ENCODE data around the gene ODC1.
"Not testable (repeated sequence)": the region's sequence is repeated elsewhere in the genome, so short reads cannot be mapped to it uniquely, and the experiment has no call there.

ODC1 gene

GRCh38 chr2:10447895-10448575 lies at the start of gene ODC1:
ODC1 (minus strand) TSS chr2:10448327; CDS start chr2:10445032, 3,295 bp downstream.
- peak; percentile 99 for DNase-seq

DNA sequence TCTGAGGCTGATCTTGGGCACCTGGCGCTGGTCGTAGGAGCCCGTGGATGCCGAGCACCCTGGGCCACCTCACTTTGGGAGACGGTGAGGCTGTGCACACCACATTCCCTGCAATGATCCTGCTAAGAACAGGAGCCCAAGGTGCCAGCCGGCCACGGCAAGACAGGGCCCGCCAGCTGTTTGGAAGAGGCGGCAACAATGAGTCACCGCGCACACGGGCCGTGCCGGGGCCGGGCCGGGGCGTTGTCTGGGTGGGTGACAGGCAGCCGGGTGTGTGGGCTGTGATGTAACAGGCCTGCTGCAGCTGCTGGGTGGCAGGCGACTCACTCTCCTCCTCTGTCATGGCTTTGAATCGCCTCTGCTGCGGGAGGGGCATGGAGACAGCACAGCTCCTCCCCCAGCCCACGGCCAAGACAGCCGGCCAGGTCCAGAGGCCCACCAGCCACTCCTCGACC lies 49.7 kb upstream of the ODC1 start:
- peak; percentile 75 for DNase-seq

- no peak for DNase-seq
These were observed 47.8 kb upstream of the ODC1 start for GRCh38 chr2:10495988-10496313.

DNA sequence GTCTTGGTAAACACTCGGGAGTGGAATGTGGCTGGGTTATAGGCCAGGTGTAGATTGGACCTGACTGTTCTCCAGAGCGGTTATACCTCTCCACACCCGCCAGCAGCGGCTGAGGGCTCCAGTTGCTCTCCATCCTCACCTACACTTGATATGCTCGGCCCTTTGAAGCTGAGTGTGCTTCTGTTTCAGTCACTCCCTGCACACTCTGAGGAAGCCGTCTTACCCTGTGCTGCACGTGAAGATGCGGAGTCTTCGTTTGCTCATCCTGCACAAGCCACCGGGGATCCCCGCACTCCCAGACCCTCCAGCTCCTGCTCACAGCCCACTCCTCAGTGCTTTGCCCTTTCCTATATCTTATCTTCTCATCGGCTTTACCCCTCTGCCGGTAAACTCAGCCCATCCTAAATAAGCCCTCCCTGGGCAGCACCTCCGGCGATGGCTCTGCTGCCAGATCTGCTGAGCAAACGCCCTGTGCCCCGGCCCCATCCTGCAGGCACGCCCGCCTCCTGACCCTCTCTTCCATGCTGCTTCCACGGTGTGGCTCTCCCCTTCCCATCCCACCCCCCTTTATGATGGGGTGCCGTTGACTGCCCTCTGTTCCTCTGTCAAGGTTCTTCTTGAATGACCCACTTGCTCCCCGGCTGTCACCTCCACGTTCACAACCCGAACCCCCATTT lies 47.3 kb upstream of the ODC1 start:
- DNase-seq, result peak; percentile 51

- DNase-seq, result peak; percentile 40
These were observed 46.4 kb upstream of the ODC1 start for GRCh38 chr2:10494351-10495066.

- peak; percentile 86 for DNase-seq
These were observed 45.6 kb upstream of the ODC1 start for GRCh38 chr2:10493634-10494281.

- DNase-seq, result peak; percentile 29
These were observed 45.0 kb upstream of the ODC1 start for GRCh38 chr2:10493075-10493633.

DNA sequence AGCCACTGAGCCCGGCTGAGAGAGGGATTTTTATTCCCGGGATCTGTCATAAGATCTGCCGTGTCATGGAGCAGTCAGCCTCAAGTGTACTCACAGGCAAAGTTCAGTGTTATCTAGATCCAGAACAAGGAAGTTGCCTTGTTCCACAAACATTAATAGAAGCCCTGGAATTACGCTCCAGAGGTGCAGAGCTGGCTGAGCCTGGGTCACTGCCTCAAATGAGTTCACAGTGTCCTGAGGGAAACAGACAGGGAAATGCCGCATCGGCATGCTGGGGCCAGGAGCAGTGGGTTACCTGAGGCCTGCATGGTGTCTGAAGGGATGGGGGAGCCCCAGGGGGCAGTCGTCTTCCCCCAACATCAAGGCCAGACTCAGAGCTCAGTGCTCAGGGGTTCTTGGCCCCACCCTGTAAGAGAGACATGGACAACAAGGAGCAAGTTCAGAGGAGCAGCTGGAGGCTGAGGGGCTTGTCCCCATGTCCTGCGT lies 42.7 kb upstream of the ODC1 start:
- DNase-seq, result peak; percentile 26

DNA sequence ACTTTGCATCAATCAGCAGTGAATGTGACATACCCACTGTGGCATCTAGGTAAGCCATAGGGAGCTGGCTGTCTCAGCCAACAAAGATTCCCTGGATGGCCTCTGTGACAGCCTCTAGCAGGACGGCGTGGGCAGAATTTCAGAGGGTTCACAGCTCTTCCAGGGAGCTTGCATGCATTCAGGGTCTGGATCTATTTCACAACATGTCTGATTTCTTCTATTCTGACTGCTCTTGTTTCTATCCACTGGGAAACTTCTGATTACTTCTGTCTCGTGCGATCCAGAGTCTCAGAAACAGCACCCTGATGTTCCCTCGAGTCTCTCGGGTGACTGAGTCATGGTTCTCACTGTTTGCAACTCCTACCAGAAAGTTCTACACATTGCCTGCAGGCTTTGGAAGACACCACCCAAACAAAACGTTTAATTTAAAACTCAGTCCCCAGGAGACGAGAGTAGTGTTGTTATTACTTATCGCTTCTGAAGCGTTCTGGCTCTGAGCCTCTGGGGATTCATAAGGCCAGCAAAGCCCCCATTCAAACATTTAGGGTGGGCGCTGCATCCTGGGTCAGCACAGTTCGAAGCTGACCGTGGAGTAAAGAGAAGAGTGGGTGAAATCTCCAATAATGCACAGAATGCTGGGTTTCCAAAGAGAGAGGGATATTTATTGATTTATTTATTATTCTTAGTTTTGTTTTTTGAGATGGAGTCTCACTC lies 41.9 kb upstream of the ODC1 start:
- peak; percentile 13 for DNase-seq

DNA sequence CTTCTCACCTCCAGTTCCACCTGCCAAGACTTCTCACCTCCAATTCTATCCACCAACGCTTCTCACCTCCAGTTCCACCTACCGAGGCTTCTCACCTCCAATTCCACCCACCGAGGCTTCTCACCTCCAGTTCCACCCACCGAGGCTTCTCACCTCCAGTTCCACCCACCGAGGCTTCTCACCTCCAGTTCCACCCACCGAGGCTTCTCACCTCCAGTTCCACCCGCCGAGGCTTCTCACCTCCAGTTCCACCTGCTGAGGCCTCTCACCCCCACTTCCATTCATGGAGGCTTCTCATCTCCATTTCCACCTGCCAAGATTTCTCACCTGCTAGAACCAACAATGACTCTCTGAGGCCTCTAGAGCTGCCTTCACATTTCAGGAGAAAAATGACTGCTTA lies 40.0 kb upstream of the ODC1 start:
- peak; percentile 32 for DNase-seq

DNA sequence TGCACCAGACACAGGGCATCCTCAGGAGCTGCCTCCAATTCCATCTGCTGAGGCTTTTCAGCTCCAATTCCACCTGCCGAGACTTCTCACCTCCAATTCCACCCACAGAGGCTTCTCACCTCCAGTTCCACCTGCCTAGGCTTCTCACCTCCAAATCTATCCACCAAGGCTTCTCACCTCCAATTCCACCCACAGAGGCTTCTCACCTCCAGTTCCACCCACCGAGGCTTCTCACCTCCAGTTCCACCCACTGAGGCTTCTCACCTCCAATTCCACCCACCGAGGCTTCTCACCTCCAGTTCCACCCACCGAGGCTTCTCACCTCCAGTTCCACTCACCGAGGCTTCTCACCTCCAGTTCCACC lies 39.6 kb upstream of the ODC1 start:
- DNase-seq, result not testable (repeated sequence)

- peak; percentile 42 for DNase-seq
These were observed 39.1 kb upstream of the ODC1 start for GRCh38 chr2:10487081-10487740.

- peak; percentile 39 for DNase-seq
These were observed 38.5 kb upstream of the ODC1 start for GRCh38 chr2:10486601-10487079.

DNA sequence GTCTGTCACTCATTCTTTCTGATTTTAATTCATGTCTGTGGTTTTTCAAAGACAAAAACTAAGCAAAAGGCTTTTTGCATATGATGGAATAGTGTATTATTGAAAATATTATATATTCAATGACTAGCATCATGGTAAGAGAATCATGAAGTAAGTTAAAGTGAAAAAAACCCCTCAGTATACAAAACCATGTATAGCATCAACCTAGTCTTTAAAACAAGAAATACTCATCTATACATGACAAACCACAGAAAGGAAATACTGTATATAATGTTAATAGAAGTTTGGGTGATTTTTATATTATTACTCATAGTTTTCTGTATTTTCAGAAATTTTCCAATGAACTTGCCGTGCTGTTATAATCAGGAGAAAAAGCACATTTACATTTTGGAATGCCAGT lies 38.0 kb upstream of the ODC1 start:
- no peak for DNase-seq

DNA sequence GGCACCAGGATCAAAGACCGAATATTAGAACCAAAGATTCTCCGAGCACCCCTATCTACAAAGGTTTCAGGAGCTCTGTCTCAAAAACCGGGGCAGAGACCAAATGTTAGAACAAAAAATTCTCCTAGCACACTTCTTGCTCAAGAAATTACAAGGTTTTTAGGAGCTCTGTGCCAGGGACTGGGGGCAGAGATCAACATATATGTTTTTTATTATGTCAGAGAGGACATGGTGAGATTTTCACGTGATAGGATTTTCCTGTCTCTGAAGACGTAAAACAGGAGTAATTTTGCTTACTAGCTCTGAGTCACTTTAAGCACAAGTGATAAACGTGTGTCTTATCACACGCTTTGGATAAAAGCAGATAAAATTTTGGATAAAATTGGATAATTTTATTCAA lies 34.8 kb upstream of the ODC1 start:
- DNase-seq, result no peak

DNA sequence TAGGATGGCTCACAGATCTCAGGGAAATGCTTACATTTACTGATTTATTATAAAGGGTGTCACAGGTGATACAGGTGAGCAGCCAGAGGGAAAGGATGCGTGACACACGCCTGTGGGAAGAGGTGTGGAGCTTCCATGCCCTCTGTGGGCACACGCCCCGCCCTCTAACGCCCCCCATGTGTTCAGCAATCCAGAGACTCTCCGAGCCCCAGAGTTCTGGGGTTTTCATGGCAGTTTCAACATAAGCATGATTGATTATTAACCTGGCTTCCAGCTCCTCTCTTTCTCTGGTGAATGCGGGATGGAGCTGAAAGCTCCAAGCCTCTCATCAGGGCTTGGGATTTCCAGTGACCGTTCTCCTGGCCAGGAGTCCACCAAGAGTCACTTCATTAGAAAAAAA lies 34.3 kb upstream of the ODC1 start:
- no peak for DNase-seq

GRCh38 chr2:10481666-10482157 lies 33.6 kb upstream of the ODC1 start:
- DNase-seq, result no peak

GRCh38 chr2:10481055-10481665 lies 33.0 kb upstream of the ODC1 start:
- no peak for DNase-seq

- DNase-seq, result no peak
These were observed 32.3 kb upstream of the ODC1 start for GRCh38 chr2:10480359-10480949.

DNA sequence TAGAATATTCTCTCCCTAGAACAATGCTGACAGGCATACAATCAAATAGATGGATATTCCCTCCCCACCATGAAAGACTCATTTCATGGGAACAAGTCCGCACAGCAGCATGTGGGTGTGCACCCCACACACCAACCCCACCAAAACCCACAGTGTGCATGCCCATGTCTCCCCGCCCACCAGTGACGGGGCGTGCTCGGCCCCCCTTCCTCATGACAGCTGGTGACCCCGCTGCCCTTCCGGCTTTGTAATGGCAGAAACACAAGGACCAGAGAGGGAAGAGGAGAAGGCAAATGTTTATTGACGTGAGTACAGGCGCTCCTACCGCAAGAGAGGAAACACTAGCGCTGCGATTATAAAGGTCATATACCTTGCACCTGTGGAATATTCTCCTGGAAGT lies 30.8 kb upstream of the ODC1 start:
- DNase-seq, result no peak

GRCh38 chr2:10478298-10478625 lies 30.1 kb upstream of the ODC1 start:
- no peak for DNase-seq
